SK-N-MC (cell line): Measurements from ENCODE around the gene GPR33.

Experiments
- EZH2 ChIP-seq: fragments of 200-600 bp; sonication (generic); IDR thresholded peaks from one replicate; pipeline ENCODE4 v1.6.1; 2017; ENCODE audit warnings: antibody characterized with exemption
- POLR2AphosphoS5 ChIP-seq: IDR thresholded peaks from 2 replicates; pipeline ENCODE4 v1.6.1; 2012; ENCODE audit warnings: mild to moderate bottlenecking, low read depth, low read length, borderline replicate concordance

- no peak for TF ChIP-seq POLR2AphosphoS5
- no peak for TF ChIP-seq EZH2
Observed at GRCh38 chr14:31435276-31435675, 52.6 kb downstream of the GPR33 start.
